ENCODE measurements around the gene FLT3LG. TPM values are rescaled to one million over a fixed set of nuclear protein-coding genes. Genes with fewer than 3 reads are reported as not detected.
"Not testable (repeated sequence)": the region's sequence is repeated elsewhere in the genome, so short reads cannot be mapped to it uniquely, and the experiment has no call there.

Gene FLT3LG
- total and polyA plus RNA-seq, 4 donors = 6.3 to 36.0 (median 16.8) TPM

DNA sequence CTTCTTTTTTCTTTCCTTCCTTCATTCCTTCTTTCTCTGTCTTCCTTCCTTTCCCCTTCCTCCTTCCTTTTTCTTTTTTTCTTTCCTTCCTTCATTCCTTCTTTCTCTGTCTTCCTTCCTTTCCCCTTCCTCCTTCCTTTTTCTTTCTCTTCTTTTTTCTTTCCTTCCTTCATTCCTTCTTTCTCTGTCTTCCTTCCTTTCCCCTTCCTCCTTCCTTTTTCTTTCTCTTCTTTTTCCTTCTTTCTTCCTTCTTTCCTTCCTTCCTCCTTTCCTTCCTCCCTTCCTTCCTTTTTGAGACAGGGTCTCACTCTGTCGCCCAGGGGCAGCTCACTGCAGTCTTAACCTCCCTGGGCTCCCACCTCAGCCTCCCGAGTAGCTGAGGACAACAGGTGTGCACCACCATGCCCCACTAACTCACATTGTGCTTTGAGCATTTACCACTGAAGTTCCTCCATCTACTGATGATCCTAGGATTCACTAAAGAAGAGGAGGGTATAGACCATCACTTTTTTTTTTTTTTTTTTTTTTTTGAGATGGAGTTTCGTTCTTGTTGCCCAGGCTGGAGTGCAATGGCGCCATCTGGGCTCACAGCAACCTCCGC is 29.8 kb upstream of the FLT3LG start:
- ATAC-seq (ENCODE audit: low FRiP score); H3K27me3 ChIP-seq (ENCODE audit: control insufficient read depth in 1 of 2, insufficient read depth in 2 of 2, low read length in 1 of 2); H3K4me1 ChIP-seq (ENCODE audit: control insufficient read depth in 1 of 2, insufficient read depth in 2 of 2, low read length in 2 of 2); H3K27ac ChIP-seq (ENCODE audit: low read depth in 1 of 2, low read length in 2 of 2); H3K4me3 ChIP-seq (ENCODE audit: low read length in 2 of 2); H3K9me3 ChIP-seq (ENCODE audit: control insufficient read depth, low read length); H3K36me3 ChIP-seq (ENCODE audit: control insufficient read depth in 1 of 2, insufficient read depth in 2 of 2, low read length in 1 of 2): not testable (repeated sequence)
- intact Hi-C loops (cut with DNase I) = loop anchor here (5.0 kb wide), 1 partner anchor 217 kb away; no protein-coding TSS in a partner anchor
- 57 to 71% methylated on average over 5 of the region's 5 CpGs for WGBS, 2 donors
- DNase-seq = peak in 1 of 2 donors; percentile 39

DNA sequence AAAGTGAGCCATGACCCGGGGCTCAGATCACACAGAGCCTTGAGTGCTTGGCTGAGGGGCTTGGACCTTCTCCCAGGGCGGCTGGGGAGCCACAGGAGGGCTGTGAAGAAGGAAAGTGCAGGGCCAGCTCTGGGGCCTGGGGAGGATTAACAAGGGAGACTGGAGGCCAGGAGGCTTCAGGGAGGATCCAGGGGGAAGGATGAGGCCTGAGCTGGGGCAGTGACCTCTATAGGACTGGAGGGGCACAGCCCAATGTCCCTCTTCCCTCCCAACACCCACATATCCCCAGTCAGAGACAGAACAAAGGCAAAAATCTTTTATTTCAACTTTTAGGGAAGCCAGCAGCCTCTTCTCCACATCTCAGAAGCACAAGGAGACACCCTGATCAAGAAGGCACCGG is 28.0 kb upstream of the FLT3LG start:
- Histone ChIP-seq H3K27ac (ENCODE audit: low read depth in 1 of 2, low read length in 2 of 2) (no peak overlapping the region), H3K36me3 (ENCODE audit: control insufficient read depth in 1 of 2, insufficient read depth in 2 of 2, low read length in 1 of 2) (no peaks in the 10 kb centered on the region), H3K27me3 (ENCODE audit: control insufficient read depth in 1 of 2, insufficient read depth in 2 of 2, low read length in 1 of 2) (no peaks in the 10 kb centered on the region), H3K4me3 (ENCODE audit: low read length in 2 of 2) (no peak overlapping the region), H3K4me1 (ENCODE audit: control insufficient read depth in 1 of 2, insufficient read depth in 2 of 2, low read length in 2 of 2) (no peaks in the 10 kb centered on the region), H3K9me3 (ENCODE audit: control insufficient read depth, low read length) (no peaks in the 10 kb centered on the region)
- no peak for ATAC-seq (ENCODE audit: low FRiP score)
- 81 to 86% methylated on average over 3 of the region's 3 CpGs for WGBS, 2 donors
- peak in 1 of 2 donors; percentile 41 for DNase-seq
- intact Hi-C loops (cut with DNase I) = no loop called here

DNA sequence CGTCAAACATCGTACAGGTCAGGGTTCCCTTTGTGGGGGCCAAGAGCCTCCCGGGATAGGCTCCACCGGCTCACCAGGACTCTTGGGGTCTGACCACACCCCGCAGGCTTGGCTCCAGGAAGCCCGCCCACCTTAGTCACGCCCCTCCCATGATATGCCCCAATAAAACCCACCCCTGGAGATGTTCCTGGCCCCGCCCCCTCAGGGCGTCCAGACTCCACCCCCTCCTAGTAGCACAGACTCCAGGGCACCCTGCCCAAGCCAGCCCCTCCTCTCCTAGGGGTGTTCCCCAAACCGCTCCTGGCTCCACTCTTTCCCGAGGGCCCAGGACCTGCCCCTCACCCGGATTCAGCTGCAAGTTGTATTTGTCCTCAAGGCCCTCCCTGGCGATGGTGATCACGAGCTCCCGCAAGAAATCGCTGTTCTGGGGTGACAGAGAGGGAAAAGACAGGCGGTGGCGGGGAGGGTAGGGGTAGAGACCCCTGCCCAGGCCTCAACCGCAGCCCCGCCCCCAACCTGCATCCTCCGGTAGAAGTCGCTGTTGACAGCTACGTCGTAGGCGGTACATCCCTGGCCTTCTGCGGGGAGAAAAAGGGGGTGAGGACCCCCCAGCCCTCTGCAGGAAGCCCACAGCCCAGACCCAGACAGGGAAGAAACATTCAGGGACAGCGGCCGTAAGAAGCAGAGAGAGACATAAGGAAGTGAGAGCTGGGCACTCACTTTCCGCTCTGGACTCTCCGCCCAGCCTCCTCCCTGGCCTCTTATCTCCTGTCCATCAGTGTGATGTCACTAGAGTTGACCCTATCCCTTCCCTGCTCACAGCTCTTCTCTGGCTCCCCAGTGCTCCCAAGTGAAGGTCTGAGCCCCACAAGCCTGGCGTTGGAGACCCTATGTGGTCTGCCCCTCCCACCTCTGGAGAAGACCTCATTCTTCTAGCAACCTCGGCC is 26.3 kb upstream of the FLT3LG start:
- 67 to 69% methylated on average over 32 of the region's 32 CpGs for WGBS, 2 donors
- H3K4me1 ChIP-seq (ENCODE audit: control insufficient read depth in 1 of 2, insufficient read depth in 2 of 2, low read length in 2 of 2) = no peaks in the 10 kb centered on the region
- H3K36me3 ChIP-seq (ENCODE audit: control insufficient read depth in 1 of 2, insufficient read depth in 2 of 2, low read length in 1 of 2) = no peaks in the 10 kb centered on the region
- no peak overlapping the region for H3K4me3 ChIP-seq (ENCODE audit: low read length in 2 of 2)
- H3K27me3 ChIP-seq (ENCODE audit: control insufficient read depth in 1 of 2, insufficient read depth in 2 of 2, low read length in 1 of 2) = no peaks in the 10 kb centered on the region
- intact Hi-C loops (cut with DNase I) = no loop called here
- DNase-seq (peak in 1 of 2 donors; percentile 58), ATAC-seq (ENCODE audit: low FRiP score) (no peak)
- no peak overlapping the region for H3K27ac ChIP-seq (ENCODE audit: low read depth in 1 of 2, low read length in 2 of 2)
- H3K9me3 ChIP-seq (ENCODE audit: control insufficient read depth, low read length) = no peaks in the 10 kb centered on the region

DNA sequence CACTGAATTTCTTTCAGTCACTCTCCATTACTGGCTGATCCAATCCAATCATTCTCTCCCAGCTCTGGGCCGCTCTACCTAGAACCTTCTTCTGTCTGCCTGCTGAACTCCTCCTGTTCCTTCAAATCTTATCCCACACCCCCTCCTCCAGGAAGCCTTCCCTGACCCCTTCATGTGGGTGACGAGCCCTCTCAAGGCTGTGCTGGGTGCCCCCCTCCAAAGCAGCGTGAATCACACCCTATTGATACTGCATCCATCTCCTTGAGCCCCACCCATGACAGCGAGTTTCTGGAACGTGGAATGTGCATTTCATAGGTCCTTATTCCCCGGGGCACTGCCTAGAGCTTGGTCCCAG is 25.6 kb upstream of the FLT3LG start:
- no peak for ATAC-seq (ENCODE audit: low FRiP score)
- no peak for DNase-seq
- intact Hi-C loops (cut with DNase I) = no loop called here
- Histone ChIP-seq H3K4me3 (ENCODE audit: low read length in 2 of 2) (no peak overlapping the region), H3K4me1 (ENCODE audit: control insufficient read depth in 1 of 2, insufficient read depth in 2 of 2, low read length in 2 of 2) (no peaks in the 10 kb centered on the region), H3K9me3 (ENCODE audit: control insufficient read depth, low read length) (no peaks in the 10 kb centered on the region), H3K27ac (ENCODE audit: low read depth in 1 of 2, low read length in 2 of 2) (no peak overlapping the region), H3K27me3 (ENCODE audit: control insufficient read depth in 1 of 2, insufficient read depth in 2 of 2, low read length in 1 of 2) (no peaks in the 10 kb centered on the region), H3K36me3 (ENCODE audit: control insufficient read depth in 1 of 2, insufficient read depth in 2 of 2, low read length in 1 of 2) (no peaks in the 10 kb centered on the region)
- WGBS, 2 donors = 92 to 93% methylated on average over 6 of the region's 6 CpGs

DNA sequence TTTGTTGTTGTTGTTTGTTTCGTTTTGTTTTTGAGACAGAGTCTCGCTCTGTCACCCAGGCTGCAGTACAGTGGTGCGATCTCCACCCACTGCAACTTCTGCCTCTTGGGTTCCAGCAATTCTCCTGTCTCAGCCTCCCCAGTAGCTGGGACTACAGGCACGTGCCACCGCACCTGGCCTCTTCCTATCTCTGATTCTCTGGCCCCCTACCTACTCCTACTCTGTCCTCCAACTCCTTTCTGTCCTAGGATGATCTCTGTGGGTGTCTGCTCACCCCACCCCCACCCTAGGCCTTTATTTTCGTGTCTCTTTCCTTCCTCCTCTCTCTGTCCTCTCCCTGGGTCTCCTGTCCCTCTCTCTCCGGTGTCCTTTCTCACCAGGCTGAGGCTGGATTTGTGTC is 23.6 kb upstream of the FLT3LG start:
- no peak for ATAC-seq (ENCODE audit: low FRiP score)
- no peak overlapping the region for H3K4me3 ChIP-seq (ENCODE audit: low read length in 2 of 2)
- 87 to 92% methylated on average over 7 of the region's 7 CpGs for WGBS, 2 donors

DNA sequence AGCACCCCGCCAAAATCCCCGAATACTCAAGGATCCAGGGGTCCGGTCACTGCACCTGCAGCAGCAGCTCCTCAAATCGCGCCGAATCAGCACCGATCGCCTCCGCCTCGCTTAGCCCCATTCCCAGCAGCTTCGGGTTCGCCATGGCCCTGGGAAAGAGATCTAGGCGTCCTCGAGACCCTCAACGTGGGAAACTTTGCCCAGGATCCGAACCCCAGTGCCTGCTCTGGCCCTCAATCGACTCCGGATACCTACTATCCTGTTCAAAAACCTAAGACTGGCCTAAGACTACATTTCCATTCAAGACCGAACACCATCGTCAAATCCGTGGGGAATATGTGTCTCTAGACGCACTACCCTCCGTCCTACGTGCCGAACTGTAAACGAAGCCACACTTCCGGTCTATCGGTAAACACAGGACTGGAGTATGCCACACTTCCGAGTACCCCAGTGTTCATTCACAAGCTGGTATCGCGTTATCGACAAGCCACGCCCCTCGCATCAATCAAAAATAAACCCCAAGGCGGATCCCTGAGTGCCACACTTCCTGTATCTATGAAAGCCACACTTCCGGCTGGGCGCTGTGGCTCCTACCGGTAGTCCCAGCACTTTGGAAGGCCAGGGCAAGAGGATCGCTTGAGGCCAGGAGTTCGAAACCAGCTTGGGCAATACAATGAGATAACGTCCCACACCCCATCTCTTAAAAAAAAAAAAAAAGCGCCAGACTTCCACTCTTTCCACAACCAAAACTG is 22.4 kb upstream of the FLT3LG start, which contains the start of gene PIH1D1:
PIH1D1 (minus strand) TSS at position 385 of the 752 bp plus-strand sequence; CDS start at position 145, 240 bp downstream.
- Histone ChIP-seq H3K36me3 (ENCODE audit: control insufficient read depth in 1 of 2, insufficient read depth in 2 of 2, low read length in 1 of 2) (no peaks in the 10 kb centered on the region), H3K27ac (ENCODE audit: low read depth in 1 of 2, low read length in 2 of 2) (peak within 1 kb of the TSS; percentile 33 to 77), H3K4me3 (ENCODE audit: low read length in 2 of 2) (peak within 1 kb of the TSS; percentile 19 to 63), H3K27me3 (ENCODE audit: control insufficient read depth in 1 of 2, insufficient read depth in 2 of 2, low read length in 1 of 2) (no peaks in the 10 kb centered on the region), H3K9me3 (ENCODE audit: control insufficient read depth, low read length) (no peaks in the 10 kb centered on the region), H3K4me1 (ENCODE audit: control insufficient read depth in 1 of 2, insufficient read depth in 2 of 2, low read length in 2 of 2) (no peaks in the 10 kb centered on the region)
- DNase-seq = peak; percentile 97 to 98
- WGBS, 2 donors = 1% methylated on average over 42 of the region's 42 CpGs
- peak; percentile 86 for ATAC-seq (ENCODE audit: low FRiP score)
- intact Hi-C loops (cut with DNase I) = loop anchor here in 1 of 2 donors (2.0 kb wide), 1 partner anchor 89 kb away; the partner anchor contains the start of genes DKKL1 and TEAD2

More for the DNA sequence above, 23.6 kb upstream of the FLT3LG start:
- DNase-seq = no peak
- intact Hi-C loops (cut with DNase I) = loop anchor here in 1 of 2 donors (2.0 kb wide), 1 partner anchor 88 kb away; the partner anchor contains the start of genes DKKL1 and TEAD2
- Histone ChIP-seq H3K9me3 (ENCODE audit: control insufficient read depth, low read length) (no peaks in the 10 kb centered on the region), H3K36me3 (ENCODE audit: control insufficient read depth in 1 of 2, insufficient read depth in 2 of 2, low read length in 1 of 2) (no peaks in the 10 kb centered on the region), H3K27me3 (ENCODE audit: control insufficient read depth in 1 of 2, insufficient read depth in 2 of 2, low read length in 1 of 2) (no peaks in the 10 kb centered on the region), H3K27ac (ENCODE audit: low read depth in 1 of 2, low read length in 2 of 2) (no peak overlapping the region), H3K4me1 (ENCODE audit: control insufficient read depth in 1 of 2, insufficient read depth in 2 of 2, low read length in 2 of 2) (no peaks in the 10 kb centered on the region)

DNA sequence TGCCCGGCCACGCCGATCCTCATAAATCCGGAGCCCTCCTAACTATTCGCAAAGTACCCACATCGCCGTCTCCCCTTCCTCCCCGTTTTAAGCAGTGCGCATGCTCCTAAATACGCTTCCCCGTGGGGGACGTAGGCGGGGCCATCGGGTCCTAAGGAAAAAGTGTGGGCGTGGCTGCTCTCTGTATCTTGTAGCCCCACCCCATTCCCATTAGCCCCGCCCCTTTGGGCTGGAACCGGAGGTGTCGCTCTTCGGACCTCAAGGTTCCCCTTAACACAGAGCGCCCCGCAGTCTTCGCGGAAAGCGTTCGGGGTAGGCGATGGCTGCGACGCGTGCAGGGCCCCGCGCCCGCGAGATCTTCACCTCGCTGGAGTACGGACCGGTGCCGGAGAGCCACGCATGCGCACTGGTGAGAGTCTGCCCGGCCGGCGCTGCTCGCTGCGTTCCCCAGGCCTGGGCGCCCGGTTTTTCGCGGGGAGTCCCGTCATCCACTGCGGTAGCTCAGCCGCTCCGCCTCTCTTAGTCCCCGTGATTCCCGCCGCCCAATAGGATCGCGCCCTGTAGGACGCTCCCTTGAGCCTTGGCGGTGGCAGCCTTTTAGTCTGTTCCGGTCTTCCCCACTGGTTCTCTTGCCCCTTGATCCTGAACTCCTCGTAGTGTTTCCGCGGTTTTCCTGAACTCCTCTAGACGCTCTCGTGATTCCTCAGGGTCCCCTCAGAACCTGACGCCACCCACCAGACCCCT is 20.8 kb upstream of the FLT3LG start, which contains the start of gene ALDH16A1:
ALDH16A1 (plus strand) TSS at position 213 of the 744 bp plus-strand sequence; CDS start at position 320, 107 bp downstream.
- 0% methylated on average over 66 of the region's 66 CpGs for WGBS, 2 donors
- peak within 1 kb of the TSS; percentile 64 to 75 for H3K27ac ChIP-seq (ENCODE audit: low read depth in 1 of 2, low read length in 2 of 2)
- no peaks in the 10 kb centered on the region for H3K9me3 ChIP-seq (ENCODE audit: control insufficient read depth, low read length)
- ATAC-seq (ENCODE audit: low FRiP score) (peak; percentile 97), DNase-seq (peak; percentile 99)
- no peaks in the 10 kb centered on the region for H3K27me3 ChIP-seq (ENCODE audit: control insufficient read depth in 1 of 2, insufficient read depth in 2 of 2, low read length in 1 of 2)
- H3K36me3 ChIP-seq (ENCODE audit: control insufficient read depth in 1 of 2, insufficient read depth in 2 of 2, low read length in 1 of 2) = no peaks in the 10 kb centered on the region
- H3K4me3 ChIP-seq (ENCODE audit: low read length in 2 of 2) = peak within 1 kb of the TSS; percentile 7 to 16
- H3K4me1 ChIP-seq (ENCODE audit: control insufficient read depth in 1 of 2, insufficient read depth in 2 of 2, low read length in 2 of 2) = no peaks in the 10 kb centered on the region
- intact Hi-C loops (cut with DNase I) = no loop called here
